ENCODE results near the gene METTL9. TPM values are rescaled to one million over a fixed set of nuclear protein-coding genes. Genes with fewer than 3 reads are reported as not detected.
A peak's percentile ranks its signal among the peaks of the same experiment; 100 is the strongest.
"Not testable (repeated sequence)": the region's sequence is repeated elsewhere in the genome, so short reads cannot be mapped to it uniquely, and the experiment has no call there.

The METTL9 gene
- total and polyA plus RNA-seq, 7 experiments from 2014 or later: 68.4 to 128 (median 87.9) TPM

GRCh38 chr16:21554795-21555585, 44.4 kb upstream of the METTL9 start:
- Mint-ChIP-seq H3K27ac (peak overlapping the region in 5 of 9 donors; percentile 20 to 58 (median 50)), H3K9me3 (no peaks in the 10 kb centered on the region), H3K27me3 (peaks cover 0 to 5% (median 5%) of the 10 kb centered on the region in 5 donors), H3K4me3 (peak overlapping the region; percentile 34 to 76 (median 64)), H3K36me3 (no peaks in the 10 kb centered on the region), H3K4me1 (peaks cover 0 to 14% (median 9%) of the 10 kb centered on the region in 7 donors)
- H3K9me3 ChIP-seq (ENCODE audit: control insufficient read depth in 2 of 3, low read length in 3 of 3): no peaks in the 10 kb centered on the region
- CTCF ChIA-PET: interaction anchor here (0.6 to 0.8 kb wide), 3 partner anchors 9 to 1506 kb away, joined by 3 to 6 read pairs (median 3); no protein-coding TSS in a partner anchor
- H3K4me1 ChIP-seq (ENCODE audit: control insufficient read depth in 2 of 2, insufficient read depth in 2 of 2, low read length in 2 of 2): peaks cover 6 to 7% of the 10 kb centered on the region in 2 donors
- ATAC-seq (peak; percentile 97), DNase-seq (peak; percentile 77 to 94 (median 90))
- intact Hi-C loops (cut with micrococcal nuclease): loop anchor here (1.0 to 10.0 kb wide), 7 partner anchors 35 to 1880 kb away; no protein-coding TSS in a partner anchor
- no peak overlapping the region for H3K27ac ChIP-seq (ENCODE audit: low read depth, low read length)
- no peaks in the 10 kb centered on the region for H3K36me3 ChIP-seq (ENCODE audit: control insufficient read depth in 2 of 3, insufficient read depth in 3 of 3, low read length in 3 of 3)
- POLR2A ChIA-PET: no interaction called here
- H3K27me3 ChIP-seq (ENCODE audit: control insufficient read depth in 2 of 2, insufficient read depth in 2 of 2, low read length in 2 of 2): no peaks in the 10 kb centered on the region
- peak overlapping the region; percentile 36 for H3K4me3 ChIP-seq (ENCODE audit: low read length)

GRCh38 chr16:21555621-21556020, 43.8 kb upstream of the METTL9 start:
- POLR2A ChIA-PET; ATAC-seq; H3K27me3 Mint-ChIP-seq; H3K4me3 Mint-ChIP-seq; H3K9me3 Mint-ChIP-seq; H3K36me3 Mint-ChIP-seq; DNase-seq; H3K9me3 ChIP-seq (ENCODE audit: control insufficient read depth in 2 of 3, low read length in 3 of 3); H3K27me3 ChIP-seq (ENCODE audit: control insufficient read depth in 2 of 2, insufficient read depth in 2 of 2, low read length in 2 of 2); H3K4me3 ChIP-seq (ENCODE audit: low read length); H3K27ac ChIP-seq (ENCODE audit: low read depth, low read length); H3K36me3 ChIP-seq (ENCODE audit: control insufficient read depth in 2 of 3, insufficient read depth in 3 of 3, low read length in 3 of 3); H3K4me1 ChIP-seq (ENCODE audit: control insufficient read depth in 2 of 2, insufficient read depth in 2 of 2, low read length in 2 of 2): not testable (repeated sequence)
- peak overlapping the region in 1 of 9 donors; percentile 58 for H3K27ac Mint-ChIP-seq
- intact Hi-C loops (cut with micrococcal nuclease): loop anchor here in 1 of 2 donors (10.0 kb wide), 3 partner anchors 51 to 1879 kb away; no protein-coding TSS in a partner anchor
- peaks cover 0 to 14% (median 9%) of the 10 kb centered on the region in 7 donors for H3K4me1 Mint-ChIP-seq
- CTCF ChIA-PET: interaction anchor here (0.6 to 0.8 kb wide), 3 partner anchors 8 to 1505 kb away, joined by 3 to 6 read pairs (median 3); no protein-coding TSS in a partner anchor

GRCh38 chr16:21556026-21556595, 43.3 kb upstream of the METTL9 start:
- H3K27ac Mint-ChIP-seq; H3K4me1 ChIP-seq (ENCODE audit: control insufficient read depth in 2 of 2, insufficient read depth in 2 of 2, low read length in 2 of 2); H3K4me3 ChIP-seq (ENCODE audit: low read length); H3K9me3 Mint-ChIP-seq; H3K4me3 Mint-ChIP-seq; ATAC-seq; H3K27me3 ChIP-seq (ENCODE audit: control insufficient read depth in 2 of 2, insufficient read depth in 2 of 2, low read length in 2 of 2); H3K36me3 ChIP-seq (ENCODE audit: control insufficient read depth in 2 of 3, insufficient read depth in 3 of 3, low read length in 3 of 3); H3K36me3 Mint-ChIP-seq; H3K27ac ChIP-seq (ENCODE audit: low read depth, low read length); H3K27me3 Mint-ChIP-seq; DNase-seq; H3K9me3 ChIP-seq (ENCODE audit: control insufficient read depth in 2 of 3, low read length in 3 of 3): not testable (repeated sequence)
- peaks cover 0 to 14% (median 9%) of the 10 kb centered on the region in 7 donors for H3K4me1 Mint-ChIP-seq
- intact Hi-C loops (cut with micrococcal nuclease): loop anchor here in 1 of 2 donors (10.0 kb wide), 3 partner anchors 51 to 1879 kb away; no protein-coding TSS in a partner anchor
- POLR2A ChIA-PET: interaction anchor here (0.7 kb wide), 1 partner anchor 1165 kb away, joined by 4 read pairs; no protein-coding TSS in a partner anchor
- CTCF ChIA-PET: interaction anchor here (0.6 to 0.7 kb wide), 3 partner anchors 11 to 1505 kb away, joined by 3 to 6 read pairs (median 3); no protein-coding TSS in a partner anchor

GRCh38 chr16:21556651-21557241, 42.6 kb upstream of the METTL9 start:
- H3K4me1 Mint-ChIP-seq: peaks cover 0 to 14% (median 9%) of the 10 kb centered on the region in 7 donors
- not testable (repeated sequence) for H3K9me3 ChIP-seq (ENCODE audit: control insufficient read depth in 2 of 3, low read length in 3 of 3); ATAC-seq; H3K4me3 Mint-ChIP-seq; H3K27ac ChIP-seq (ENCODE audit: low read depth, low read length); DNase-seq; H3K4me3 ChIP-seq (ENCODE audit: low read length); H3K27me3 Mint-ChIP-seq; H3K9me3 Mint-ChIP-seq; H3K27ac Mint-ChIP-seq; H3K36me3 Mint-ChIP-seq; H3K27me3 ChIP-seq (ENCODE audit: control insufficient read depth in 2 of 2, insufficient read depth in 2 of 2, low read length in 2 of 2); H3K36me3 ChIP-seq (ENCODE audit: control insufficient read depth in 2 of 3, insufficient read depth in 3 of 3, low read length in 3 of 3); H3K4me1 ChIP-seq (ENCODE audit: control insufficient read depth in 2 of 2, insufficient read depth in 2 of 2, low read length in 2 of 2)
- intact Hi-C loops (cut with micrococcal nuclease): loop anchor here in 1 of 2 donors (10.0 kb wide), 3 partner anchors 52 to 1878 kb away; no protein-coding TSS in a partner anchor
- ChIA-PET POLR2A (interaction anchor here (0.7 kb wide), 1 partner anchor 1164 kb away, joined by 4 read pairs; no protein-coding TSS in a partner anchor), CTCF (interaction anchor here (0.7 kb wide), 1 partner anchor 705 kb away, joined by 3 read pairs; no protein-coding TSS in a partner anchor)

GRCh38 chr16:21560462-21560861, 38.9 kb upstream of the METTL9 start:
- Histone ChIP-seq H3K36me3 (ENCODE audit: control insufficient read depth in 2 of 3, insufficient read depth in 3 of 3, low read length in 3 of 3) (no peaks in the 10 kb centered on the region), H3K4me1 (ENCODE audit: control insufficient read depth in 2 of 2, insufficient read depth in 2 of 2, low read length in 2 of 2) (no peaks in the 10 kb centered on the region), H3K9me3 (ENCODE audit: control insufficient read depth in 2 of 3, low read length in 3 of 3) (no peaks in the 10 kb centered on the region), H3K4me3 (ENCODE audit: low read length) (no peak overlapping the region), H3K27me3 (ENCODE audit: control insufficient read depth in 2 of 2, insufficient read depth in 2 of 2, low read length in 2 of 2) (no peaks in the 10 kb centered on the region), H3K27ac (ENCODE audit: low read depth, low read length) (no peak overlapping the region)
- Mint-ChIP-seq H3K4me3 (no peak overlapping the region), H3K27ac (no peak overlapping the region), H3K36me3 (no peaks in the 10 kb centered on the region), H3K9me3 (no peaks in the 10 kb centered on the region), H3K4me1 (peaks cover 0 to 2% (median 0%) of the 10 kb centered on the region in 7 donors), H3K27me3 (peaks cover 0 to 8% (median 5%) of the 10 kb centered on the region in 5 donors)
- ATAC-seq (no peak), DNase-seq (no peak)
- POLR2A ChIA-PET: interaction anchor here (0.6 kb wide), 1 partner anchor 1573 kb away, joined by 4 read pairs; no protein-coding TSS in a partner anchor
- CTCF ChIA-PET: interaction anchor here (0.6 kb wide), 1 partner anchor 1960 kb away, joined by 3 read pairs; no protein-coding TSS in a partner anchor
- intact Hi-C loops (cut with micrococcal nuclease): no loop called here

GRCh38 chr16:21563676-21564075, 35.7 kb upstream of the METTL9 start:
- H3K36me3 ChIP-seq (ENCODE audit: control insufficient read depth in 2 of 3, insufficient read depth in 3 of 3, low read length in 3 of 3): no peaks in the 10 kb centered on the region
- H3K9me3 ChIP-seq (ENCODE audit: control insufficient read depth in 2 of 3, low read length in 3 of 3): no peaks in the 10 kb centered on the region
- peaks cover 0 to 2% (median 0%) of the 10 kb centered on the region in 7 donors for H3K4me1 Mint-ChIP-seq
- H3K36me3 Mint-ChIP-seq: no peaks in the 10 kb centered on the region
- intact Hi-C loops (cut with micrococcal nuclease): no loop called here
- no peak overlapping the region for H3K27ac ChIP-seq (ENCODE audit: low read depth, low read length)
- ChIA-PET CTCF (interaction anchor here (0.8 to 1.3 kb wide), 2 partner anchors 8 to 85 kb away, joined by 3 read pairs; no protein-coding TSS in a partner anchor), POLR2A (no interaction called here)
- no peaks in the 10 kb centered on the region for H3K4me1 ChIP-seq (ENCODE audit: control insufficient read depth in 2 of 2, insufficient read depth in 2 of 2, low read length in 2 of 2)
- no peak overlapping the region for H3K4me3 ChIP-seq (ENCODE audit: low read length)
- ATAC-seq (no peak), DNase-seq (no peak)
- H3K9me3 Mint-ChIP-seq: no peaks in the 10 kb centered on the region
- H3K27me3 Mint-ChIP-seq: peaks cover 0 to 12% (median 0%) of the 10 kb centered on the region in 5 donors
- H3K27me3 ChIP-seq (ENCODE audit: control insufficient read depth in 2 of 2, insufficient read depth in 2 of 2, low read length in 2 of 2): no peaks in the 10 kb centered on the region
- no peak overlapping the region for H3K27ac Mint-ChIP-seq
- no peak overlapping the region for H3K4me3 Mint-ChIP-seq
